Frontal cortex (tissue), 4 donors: ENCODE measurements around the gene MSLN. TPM values are rescaled to one million over a fixed set of nuclear protein-coding genes. Genes with fewer than 3 reads are reported as not detected.
"Not testable (repeated sequence)": the region's sequence is repeated elsewhere in the genome, so short reads cannot be mapped to it uniquely, and the experiment has no call there.

Experiments
- DNase-seq, 2 donors: peaks; one replicate each; pipeline ENCODE4 v3.0.0; 2012; ENCODE audit warnings: low spot score in 2 of 2
- FAIRE-seq: peaks from 2 replicates; lab custom pipeline; 2012; peaks lifted over from hg19 to GRCh38; lab: Jason Lieb, UNC
- total RNA-seq: library from RNA; depleted of rRNA; stranded (reverse); fragments of >200 nt; gene quantifications from one replicate; pipeline ENCODE4 v1.2.3, GENCODE V29; 2014
- donor health status: control.
- donor health status: control.
- donor health status: control.

The MSLN gene
- total RNA-seq, 1 donor from 2014 or later = not detected

- FAIRE-seq = no peak
- DNase-seq = no peak
Observed at GRCh38 chr16:752007-752312, 8.6 kb upstream of the MSLN start.

GRCh38 chr16:754121-754607, 6.4 kb upstream of the MSLN start:
- DNase-seq, FAIRE-seq: not testable (repeated sequence)

GRCh38 chr16:754656-755055, 5.9 kb upstream of the MSLN start:
- DNase-seq = no peak
- FAIRE-seq = no peak

GRCh38 chr16:756428-756827, 4.1 kb upstream of the MSLN start:
- FAIRE-seq = no peak
- DNase-seq = no peak

GRCh38 chr16:759110-759910, 1.2 kb upstream of the MSLN start:
- FAIRE-seq (no peak), DNase-seq (no peak)

- DNase-seq = no peak
- no peak for FAIRE-seq
Observed at GRCh38 chr16:760065-760464, 469 bp upstream of the MSLN start.

- no peak for FAIRE-seq
- no peak for DNase-seq
Observed at GRCh38 chr16:761625-762513, 1.3 kb downstream of the MSLN start.

- no peak for FAIRE-seq
- no peak for DNase-seq
Observed at GRCh38 chr16:762595-763268, 2.2 kb downstream of the MSLN start.

- FAIRE-seq = no peak
Observed at GRCh38 chr16:763369-764183, 3.0 kb downstream of the MSLN start.

GRCh38 chr16:764184-764750, 3.7 kb downstream of the MSLN start:
- DNase-seq (no peak), FAIRE-seq (no peak)

More at GRCh38 chr16:763369-764183, 3.0 kb downstream of the MSLN start:
- DNase-seq = no peak

GRCh38 chr16:764848-765487, 4.4 kb downstream of the MSLN start:
- FAIRE-seq (no peak), DNase-seq (no peak)

- DNase-seq (no peak), FAIRE-seq (no peak)
Observed at GRCh38 chr16:765488-765865, 4.9 kb downstream of the MSLN start.

- DNase-seq = no peak
- no peak for FAIRE-seq
Observed at GRCh38 chr16:766008-766819, 5.7 kb downstream of the MSLN start.

GRCh38 chr16:766820-767640, 6.5 kb downstream of the MSLN start:
- no peak for FAIRE-seq

GRCh38 chr16:767743-768235, 7.3 kb downstream of the MSLN start:
- FAIRE-seq = no peak

More at GRCh38 chr16:766820-767640, 6.5 kb downstream of the MSLN start:
- DNase-seq = no peak

GRCh38 chr16:768428-768827, 7.9 kb downstream of the MSLN start:
- no peak for FAIRE-seq

More at GRCh38 chr16:767743-768235, 7.3 kb downstream of the MSLN start:
- no peak for DNase-seq

More at GRCh38 chr16:768428-768827, 7.9 kb downstream of the MSLN start:
- DNase-seq = no peak
